Large intestine (tissue), 3 donors: ENCODE data around the gene VWA2. TPM values are rescaled to one million over a fixed set of nuclear protein-coding genes. Genes with fewer than 3 reads are reported as not detected.

Source experiments
- DNase-seq, 2 donors: peaks; one replicate each; pipeline versions ENCODE4 v3.0.0 to v3.0.0-alpha.2; 2013
- H3K27ac ChIP-seq: one replicate; pipeline ENCODE4 v1.5.1; 2013; ENCODE audit warnings: low read length
- H3K27me3 ChIP-seq: 2 replicates; pipeline ENCODE4 v1.6.1; 2013; ENCODE audit warnings: low read length; ENCODE audit not compliant: control insufficient read depth, insufficient read depth
- H3K36me3 ChIP-seq: 2 replicates; pipeline ENCODE4 v1.6.1; 2013; ENCODE audit warnings: low read length; ENCODE audit not compliant: control insufficient read depth, insufficient read depth
- H3K4me1 ChIP-seq: one replicate; pipeline ENCODE4 v1.6.1; 2013; ENCODE audit warnings: low read length; ENCODE audit not compliant: control insufficient read depth, insufficient read depth
- H3K4me3 ChIP-seq: one replicate; pipeline ENCODE4 v1.5.1; 2013; ENCODE audit warnings: low read length
- H3K9me3 ChIP-seq: one replicate; pipeline ENCODE4 v1.6.1; 2013; ENCODE audit warnings: mild to moderate bottlenecking, low read depth, low read length, moderate library complexity; ENCODE audit not compliant: control insufficient read depth
- WGBS: methylation state at CpG from one replicate; pipeline ENCODE4 v1.1.5; 2013; ENCODE audit warnings: low lambda C conversion rate; ENCODE audit not compliant: insufficient coverage; 5-methylcytosine and 5-hydroxymethylcytosine counted together
- polyA plus RNA-seq: library from polyadenylated mRNA; unstranded; fragments of 120-200 nt; gene quantifications from one replicate; pipeline ENCODE4 v1.2.1, GENCODE V29; 2013

VWA2 gene
- polyA plus RNA-seq, 1 donor = 4.6 TPM

DNA sequence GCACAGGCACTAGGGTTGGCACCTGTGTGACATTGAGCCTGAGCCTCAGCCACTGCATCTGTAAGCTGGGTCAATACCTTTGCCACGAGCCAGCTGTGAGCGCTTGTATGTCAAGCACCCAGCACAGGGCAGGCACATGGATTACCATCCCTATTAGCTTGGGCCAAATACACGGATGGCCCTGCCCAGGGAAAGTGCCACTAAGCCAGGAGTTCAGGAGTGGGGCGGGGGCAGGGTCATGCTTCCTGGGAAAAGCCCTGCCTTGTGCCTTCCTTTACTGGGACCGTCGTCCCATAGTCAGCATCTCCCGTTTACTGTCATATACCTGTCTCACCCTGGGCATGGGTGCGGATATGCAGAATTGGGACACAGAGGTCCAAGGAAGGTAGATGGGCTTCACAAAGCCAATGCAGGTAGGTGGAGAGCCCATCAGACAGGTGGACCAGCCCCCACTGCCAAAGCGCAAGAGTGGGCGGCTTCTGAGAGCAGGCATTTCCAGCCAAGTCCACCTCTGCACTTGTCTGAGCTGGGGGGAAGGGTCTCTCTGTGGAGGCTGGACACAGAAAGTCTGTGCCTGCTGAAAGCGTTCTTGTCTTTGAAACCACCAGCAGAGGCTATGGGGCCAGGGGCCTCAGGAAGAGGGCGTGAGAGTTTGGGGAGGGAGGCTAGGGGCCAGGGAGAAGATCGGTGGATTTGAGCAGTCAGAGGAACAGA, 72.6 kb downstream of the VWA2 start:
- no peaks in the 10 kb centered on the region for H3K36me3 ChIP-seq
- DNase-seq = no peak
- H3K9me3 ChIP-seq = no peaks in the 10 kb centered on the region
- H3K27me3 ChIP-seq = peaks cover 2% of the 10 kb centered on the region
- H3K27ac ChIP-seq = no peak overlapping the region
- H3K4me3 ChIP-seq = no peak overlapping the region
- no CpG with 5 or more reads among the region's 13 CpGs for WGBS
- H3K4me1 ChIP-seq = no peaks in the 10 kb centered on the region

DNA sequence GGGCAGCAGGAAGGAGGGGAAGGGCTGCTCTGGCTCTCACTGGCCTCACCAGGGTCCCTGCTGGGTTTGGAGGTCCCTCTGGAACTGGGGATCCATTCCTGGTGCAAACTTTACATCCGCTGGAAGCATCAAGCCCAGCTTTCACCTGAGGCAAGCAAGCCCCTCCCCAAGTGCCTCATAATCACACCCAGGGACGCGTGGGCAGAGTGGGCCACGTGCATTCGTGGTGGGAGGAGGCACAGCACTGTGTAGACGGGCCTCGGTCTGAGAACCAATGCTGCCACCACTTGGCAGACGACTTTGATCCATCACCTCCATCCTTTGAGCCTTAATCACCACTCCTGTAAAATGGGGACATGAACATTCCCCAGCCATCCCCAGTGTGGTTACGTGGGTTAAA, 74.1 kb downstream of the VWA2 start:
- no peaks in the 10 kb centered on the region for H3K36me3 ChIP-seq
- no peak overlapping the region for H3K27ac ChIP-seq
- DNase-seq = no peak
- H3K27me3 ChIP-seq = no peaks in the 10 kb centered on the region
- no peak overlapping the region for H3K4me3 ChIP-seq
- H3K9me3 ChIP-seq = no peaks in the 10 kb centered on the region
- no peaks in the 10 kb centered on the region for H3K4me1 ChIP-seq
- WGBS = no CpG with 5 or more reads among the region's 9 CpGs

DNA sequence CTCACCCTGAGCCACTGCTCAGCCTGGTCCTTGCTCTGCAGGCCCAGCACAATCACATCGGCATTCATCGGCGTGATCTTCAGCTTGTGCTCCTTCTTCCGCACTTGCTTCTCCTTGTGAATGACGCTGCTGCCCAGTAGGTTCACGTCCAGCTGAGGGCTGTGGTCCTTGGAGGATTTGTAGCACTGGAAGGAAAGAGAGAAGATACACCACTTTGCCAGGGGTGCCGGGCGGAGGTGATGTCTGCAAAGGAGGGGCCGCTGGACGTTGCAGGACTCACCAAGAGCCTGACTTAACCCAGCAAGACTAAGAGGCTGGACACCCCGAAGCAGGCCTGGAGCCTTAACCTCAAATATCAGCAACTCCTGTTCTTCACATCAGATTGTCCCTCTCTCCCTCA, 74.8 kb downstream of the VWA2 start:
- no peak for DNase-seq
- no peaks in the 10 kb centered on the region for H3K9me3 ChIP-seq
- H3K27me3 ChIP-seq = no peaks in the 10 kb centered on the region
- H3K27ac ChIP-seq = no peak overlapping the region
- no peak overlapping the region for H3K4me3 ChIP-seq
- WGBS = 100% methylated on average over 1 of the region's 11 CpGs
- H3K36me3 ChIP-seq = no peaks in the 10 kb centered on the region
- no peaks in the 10 kb centered on the region for H3K4me1 ChIP-seq

DNA sequence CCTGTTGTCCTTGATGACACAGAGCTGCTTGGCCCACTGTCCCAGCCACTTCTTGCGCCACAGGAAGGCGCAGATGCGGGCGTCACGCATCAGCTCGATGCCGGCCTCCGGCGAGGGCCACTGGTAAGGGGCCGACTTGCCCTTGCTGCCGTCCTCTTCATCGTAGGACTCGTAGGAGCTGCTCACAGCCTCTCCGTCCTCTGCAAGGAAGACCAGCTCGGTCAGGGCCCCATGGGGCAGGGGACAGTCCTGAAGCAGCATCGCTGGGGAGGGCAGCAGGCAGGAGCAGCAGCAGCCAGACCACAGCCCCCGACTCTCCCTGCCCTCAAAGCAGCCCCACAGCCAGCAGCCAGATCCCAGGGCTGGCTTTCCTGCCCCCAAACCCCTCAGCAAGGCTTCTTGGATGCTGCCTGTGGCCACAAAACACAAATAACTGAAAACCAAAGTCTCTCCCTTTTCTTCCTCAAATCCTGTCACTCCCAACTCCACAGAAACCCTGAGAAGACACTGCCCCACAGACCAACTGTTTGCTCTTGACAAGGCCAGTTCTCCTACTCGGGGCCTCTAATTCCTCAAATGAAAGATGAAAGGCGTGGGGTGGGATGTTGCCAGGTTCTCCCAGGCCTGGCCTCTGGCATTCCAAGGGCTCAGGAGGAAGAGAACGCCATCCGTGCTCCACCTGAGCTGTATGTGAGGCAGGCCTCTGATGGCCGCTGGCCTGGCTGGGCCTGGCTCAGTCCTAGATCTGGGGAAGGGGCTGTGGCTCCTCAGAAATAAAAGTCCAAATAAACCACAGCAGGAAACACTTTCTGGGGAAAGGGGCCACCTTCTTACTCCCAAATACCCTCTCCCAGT, 76.7 kb downstream of the VWA2 start:
- WGBS = no CpG with 5 or more reads among the region's 22 CpGs
- Histone ChIP-seq H3K4me3 (no peak overlapping the region), H3K36me3 (no peaks in the 10 kb centered on the region), H3K27me3 (no peaks in the 10 kb centered on the region), H3K4me1 (no peaks in the 10 kb centered on the region), H3K27ac (no peak overlapping the region), H3K9me3 (no peaks in the 10 kb centered on the region)
- DNase-seq = no peak

DNA sequence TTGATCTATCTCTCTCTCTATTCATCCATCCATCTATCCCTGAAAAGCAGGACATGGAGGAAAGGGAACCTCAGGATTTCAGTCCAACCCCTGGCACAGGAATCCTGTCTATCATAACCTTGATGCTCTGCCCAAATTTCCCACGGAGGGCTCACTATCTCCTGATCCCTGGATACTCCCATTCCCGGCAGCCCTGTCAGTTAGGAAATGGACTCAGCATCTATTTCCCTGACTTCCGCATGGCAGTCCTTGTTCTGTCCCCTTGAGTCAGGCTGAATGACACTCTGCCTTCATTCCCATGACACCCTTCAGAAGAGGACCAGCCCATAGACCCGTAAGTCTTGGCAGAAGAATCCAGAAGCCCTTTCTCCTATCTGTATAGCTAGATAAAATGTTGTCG, 77.7 kb downstream of the VWA2 start:
- 67% methylated on average over 1 of the region's 5 CpGs for WGBS
- no peaks in the 10 kb centered on the region for H3K27me3 ChIP-seq

DNA sequence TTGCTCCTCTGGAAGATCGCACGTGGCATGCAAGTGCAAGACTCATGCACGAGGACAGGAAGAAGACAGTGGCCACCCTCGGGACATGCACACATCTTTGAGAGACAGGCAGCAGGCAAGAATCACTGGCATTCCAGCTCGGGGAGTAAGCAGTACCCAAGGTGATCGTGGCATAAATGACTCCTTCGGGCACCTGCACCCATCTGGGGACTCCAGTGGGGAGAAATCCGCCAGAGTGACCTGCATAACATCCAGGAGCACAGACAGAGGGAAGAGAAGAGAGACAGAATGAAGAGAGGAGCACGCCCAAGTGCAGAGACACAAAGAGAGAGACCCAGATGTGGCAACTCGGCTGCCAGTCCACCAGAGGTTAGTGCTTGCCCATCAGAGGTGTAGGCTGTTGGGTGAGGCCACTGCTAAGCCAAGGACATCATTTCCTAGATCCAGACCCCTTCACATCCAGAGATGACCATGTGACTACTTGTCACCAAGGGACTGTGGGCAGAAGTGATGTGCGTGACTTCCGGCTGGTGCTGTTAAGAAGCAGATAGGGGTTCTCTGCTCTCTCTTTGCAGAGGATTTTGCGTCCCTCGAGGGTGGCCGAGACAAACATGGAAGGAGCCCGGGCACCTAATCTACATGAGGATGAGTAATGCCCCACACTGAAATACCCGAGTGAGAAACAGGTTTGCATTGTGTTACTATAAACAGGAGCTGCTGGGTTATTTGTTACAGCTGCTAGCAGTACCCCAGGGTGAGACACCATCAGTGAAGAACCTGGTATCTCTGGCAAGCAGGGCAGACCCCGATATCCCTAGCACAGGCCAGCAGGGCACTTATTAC, 80.6 kb downstream of the VWA2 start:
- WGBS = 60% methylated on average over 1 of the region's 18 CpGs

More for the DNA sequence above, 77.7 kb downstream of the VWA2 start:
- H3K9me3 ChIP-seq = no peaks in the 10 kb centered on the region
- no peak overlapping the region for H3K27ac ChIP-seq
- no peak overlapping the region for H3K4me3 ChIP-seq
- no peaks in the 10 kb centered on the region for H3K36me3 ChIP-seq
- DNase-seq = no peak
- H3K4me1 ChIP-seq = no peaks in the 10 kb centered on the region

DNA sequence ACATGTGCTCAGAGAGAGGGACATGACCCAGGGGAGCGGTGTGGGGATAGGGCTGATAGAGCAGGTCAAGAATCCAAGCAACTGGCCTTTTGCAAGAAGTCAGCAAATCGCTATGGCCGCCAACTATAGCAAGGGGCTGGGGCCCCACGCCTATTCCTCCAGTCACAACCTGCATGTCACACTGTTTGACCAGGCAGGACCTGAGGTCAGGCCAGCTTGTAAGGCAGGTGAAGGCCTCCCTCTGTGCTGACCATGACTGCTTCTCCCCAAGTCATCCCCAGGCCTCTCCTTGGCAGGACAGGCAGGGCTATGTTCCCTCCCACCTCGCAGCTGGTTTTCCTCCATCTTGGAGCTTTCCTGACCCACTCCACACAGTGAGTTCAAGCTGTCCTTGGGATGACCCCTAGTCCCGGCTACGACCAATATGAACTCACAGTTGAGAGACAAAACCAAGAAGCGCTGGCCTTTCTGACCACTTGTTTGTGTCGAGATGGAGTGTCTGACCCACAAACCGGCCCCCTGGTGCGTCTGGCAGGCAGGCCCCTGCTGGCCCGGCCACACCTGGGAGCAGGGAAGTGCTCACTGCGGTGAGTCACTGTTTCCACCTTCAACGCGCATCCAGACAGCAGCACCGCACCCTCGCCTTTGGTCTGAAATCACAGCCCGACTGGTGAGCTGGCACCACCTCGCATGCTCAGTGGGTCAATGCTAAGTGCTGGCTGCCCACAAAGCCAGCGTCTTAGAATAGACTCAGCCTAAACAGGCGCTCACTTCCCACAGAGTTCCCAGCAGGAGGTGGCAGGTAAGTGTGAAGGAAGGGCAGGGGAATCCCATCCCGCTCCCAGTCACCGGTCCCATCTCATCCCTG, 81.4 kb downstream of the VWA2 start:
- no peak for DNase-seq

More for the DNA sequence above, 80.6 kb downstream of the VWA2 start:
- Histone ChIP-seq H3K9me3 (no peaks in the 10 kb centered on the region), H3K27ac (no peak overlapping the region), H3K36me3 (no peaks in the 10 kb centered on the region), H3K4me3 (no peak overlapping the region), H3K4me1 (no peaks in the 10 kb centered on the region), H3K27me3 (no peaks in the 10 kb centered on the region)
- no peak for DNase-seq

DNA sequence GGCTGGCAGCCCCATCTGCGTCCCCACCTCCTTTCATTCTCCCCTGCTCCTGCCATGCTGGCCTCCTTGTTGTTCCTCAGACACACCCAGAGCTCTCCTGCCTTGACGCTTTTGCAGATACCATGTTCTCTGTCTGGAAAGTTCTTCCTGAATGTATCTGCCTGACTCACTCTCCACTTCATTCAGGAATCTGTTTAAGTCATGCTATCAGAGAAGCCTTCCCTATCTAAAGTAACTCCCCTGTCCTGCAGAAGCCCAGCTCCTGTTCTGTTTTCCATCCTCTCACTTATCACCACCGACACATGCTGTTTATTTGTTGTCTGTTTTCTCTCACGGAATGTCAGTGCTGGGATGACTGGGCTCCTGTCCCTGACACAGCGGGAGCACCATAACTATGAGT, 83.3 kb downstream of the VWA2 start:
- no peak overlapping the region for H3K4me3 ChIP-seq
- no peaks in the 10 kb centered on the region for H3K4me1 ChIP-seq
- no peaks in the 10 kb centered on the region for H3K27me3 ChIP-seq
- WGBS = 69% methylated on average over 3 of the region's 5 CpGs
- H3K9me3 ChIP-seq = no peaks in the 10 kb centered on the region
- H3K27ac ChIP-seq = no peak overlapping the region
- DNase-seq = no peak
- no peaks in the 10 kb centered on the region for H3K36me3 ChIP-seq

More for the DNA sequence above, 81.4 kb downstream of the VWA2 start:
- Histone ChIP-seq H3K27ac (no peak overlapping the region), H3K9me3 (no peaks in the 10 kb centered on the region), H3K4me3 (no peak overlapping the region), H3K27me3 (no peaks in the 10 kb centered on the region), H3K36me3 (no peaks in the 10 kb centered on the region), H3K4me1 (no peaks in the 10 kb centered on the region)
- WGBS = no CpG with 5 or more reads among the region's 23 CpGs

DNA sequence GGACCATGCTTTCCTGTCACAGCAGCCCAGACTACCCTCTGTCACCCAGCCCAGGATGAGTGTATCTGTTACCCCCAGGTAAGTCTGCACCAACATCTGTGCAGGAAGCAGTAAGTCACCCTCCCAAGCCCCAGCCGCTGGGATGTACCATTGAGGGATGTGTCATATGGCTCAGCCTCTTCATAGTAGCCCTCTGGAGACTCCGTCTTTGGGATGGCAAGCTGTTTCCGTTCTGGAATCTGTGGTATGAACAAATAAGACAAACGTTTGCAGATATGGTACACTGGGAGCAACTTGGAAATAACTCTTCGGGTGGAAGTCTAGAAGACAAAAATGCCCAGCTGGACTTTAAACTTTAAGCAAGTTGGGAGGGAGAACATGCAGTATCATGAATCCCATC, 84.0 kb downstream of the VWA2 start:
- Histone ChIP-seq H3K27me3 (no peaks in the 10 kb centered on the region), H3K36me3 (no peaks in the 10 kb centered on the region), H3K27ac (no peak overlapping the region), H3K9me3 (no peaks in the 10 kb centered on the region), H3K4me1 (no peaks in the 10 kb centered on the region), H3K4me3 (no peak overlapping the region)
- no CpG with 5 or more reads among the region's 5 CpGs for WGBS
- DNase-seq = no peak
